ENCODE measurements around the gene CHIC2. TPM values are rescaled to one million over a fixed set of nuclear protein-coding genes. Genes with fewer than 3 reads are reported as not detected.

The CHIC2 gene
- polyA plus RNA-seq, 3 donors, result 23.1 to 83.3 (median 73.4) TPM

GRCh38 chr4:54006755-54007154 is 57.6 kb downstream of the CHIC2 start:
- Histone ChIP-seq H3K79me2 (ENCODE audit: insufficient read depth, low read length) (no peaks in the 10 kb centered on the region), H4K20me1 (ENCODE audit: insufficient read depth, low read length) (peaks cover 31% of the 10 kb centered on the region), H3K9me3 (replicated peaks in 1 of 2; ENCODE audit: control insufficient read depth in 1 of 2, insufficient read depth in 1 of 2, low read length in 2 of 2) (no peaks in the 10 kb centered on the region), H3K4me3 (replicated peaks in 1 of 3; ENCODE audit: low read depth in 2 of 3, low read length in 3 of 3) (no peak overlapping the region), H3K36me3 (replicated peaks in 1 of 2; ENCODE audit: control insufficient read depth in 1 of 2, insufficient read depth in 2 of 2, low read length in 2 of 2) (peaks cover 20 to 68% of the 10 kb centered on the region in 2 donors), H3K9ac (ENCODE audit: insufficient read depth, low read length, poor library complexity, severe bottlenecking) (no peak overlapping the region), H3K4me1 (ENCODE audit: control insufficient read depth in 1 of 2, insufficient read depth in 2 of 2, low read length in 2 of 2) (no peaks in the 10 kb centered on the region), H3K4me2 (replicated peaks; ENCODE audit: extremely low read depth, low read length, poor library complexity, severe bottlenecking) (no peak overlapping the region), H2AFZ (ENCODE audit: insufficient read depth, low read depth, low read length, poor library complexity, severe bottlenecking) (no peak overlapping the region), H3K27ac (ENCODE audit: low read depth in 1 of 2, low read length in 2 of 2) (peak overlapping the region in 1 of 2 donors; percentile 42), H3K27me3 (ENCODE audit: control insufficient read depth in 2 of 2, insufficient read depth in 2 of 2, low read length in 2 of 2) (no peaks in the 10 kb centered on the region)
- no CpG with 5 or more reads among the region's 2 CpGs for WGBS (ENCODE audit: insufficient coverage)
- Mint-ChIP-seq H3K27ac (peak overlapping the region in 4 of 7 donors; percentile 43 to 77 (median 68)), H3K9me3 (no peaks in the 10 kb centered on the region), H3K27me3 (ENCODE audit: low read depth in 3 of 3) (no peaks in the 10 kb centered on the region), H3K36me3 (peaks cover 22 to 29% of the 10 kb centered on the region in 2 donors), H3K4me1 (peaks cover 4% of the 10 kb centered on the region), H3K4me3 (no peak overlapping the region)
- intact Hi-C loops (cut with micrococcal nuclease), result no loop called here
- no peak for DNase-seq
- TF ChIP-seq, protein P1, sequence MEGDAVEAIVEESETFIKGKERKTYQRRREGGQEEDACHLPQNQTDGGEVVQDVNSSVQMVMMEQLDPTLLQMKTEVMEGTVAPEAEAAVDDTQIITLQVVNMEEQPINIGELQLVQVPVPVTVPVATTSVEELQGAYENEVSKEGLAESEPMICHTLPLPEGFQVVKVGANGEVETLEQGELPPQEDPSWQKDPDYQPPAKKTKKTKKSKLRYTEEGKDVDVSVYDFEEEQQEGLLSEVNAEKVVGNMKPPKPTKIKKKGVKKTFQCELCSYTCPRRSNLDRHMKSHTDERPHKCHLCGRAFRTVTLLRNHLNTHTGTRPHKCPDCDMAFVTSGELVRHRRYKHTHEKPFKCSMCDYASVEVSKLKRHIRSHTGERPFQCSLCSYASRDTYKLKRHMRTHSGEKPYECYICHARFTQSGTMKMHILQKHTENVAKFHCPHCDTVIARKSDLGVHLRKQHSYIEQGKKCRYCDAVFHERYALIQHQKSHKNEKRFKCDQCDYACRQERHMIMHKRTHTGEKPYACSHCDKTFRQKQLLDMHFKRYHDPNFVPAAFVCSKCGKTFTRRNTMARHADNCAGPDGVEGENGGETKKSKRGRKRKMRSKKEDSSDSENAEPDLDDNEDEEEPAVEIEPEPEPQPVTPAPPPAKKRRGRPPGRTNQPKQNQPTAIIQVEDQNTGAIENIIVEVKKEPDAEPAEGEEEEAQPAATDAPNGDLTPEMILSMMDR (IDR thresholded peaks at IDR 0.05), result no peak

DNA sequence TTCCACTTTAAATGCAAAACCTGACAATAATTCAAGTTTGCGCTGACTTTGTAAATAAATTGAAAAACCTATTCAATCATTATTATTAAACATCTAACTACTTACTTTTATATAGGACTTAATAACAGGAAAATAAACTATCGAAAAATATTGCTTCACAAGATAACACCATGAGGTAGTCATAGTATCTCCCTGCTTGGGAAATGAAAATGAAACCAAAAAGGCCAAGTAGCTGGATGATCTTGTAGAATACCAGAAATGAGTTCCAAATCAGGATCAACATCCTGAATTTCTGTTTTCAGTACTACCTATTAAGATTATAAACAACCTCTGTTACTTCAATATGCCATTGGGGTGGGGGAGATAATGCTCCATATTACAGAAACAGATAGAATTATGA is 58.9 kb downstream of the CHIC2 start:
- H3K9me3 ChIP-seq (replicated peaks in 1 of 2; ENCODE audit: control insufficient read depth in 1 of 2, insufficient read depth in 1 of 2, low read length in 2 of 2), result no peaks in the 10 kb centered on the region
- Mint-ChIP-seq H3K4me1 (peaks cover 4% of the 10 kb centered on the region), H3K27me3 (ENCODE audit: low read depth in 3 of 3) (no peaks in the 10 kb centered on the region), H3K4me3 (no peak overlapping the region), H3K36me3 (peaks cover 24 to 36% of the 10 kb centered on the region in 2 donors), H3K9me3 (no peaks in the 10 kb centered on the region), H3K27ac (peak overlapping the region in 3 of 7 donors; percentile 38 to 82 (median 60))
- H3K79me2 ChIP-seq (ENCODE audit: insufficient read depth, low read length), result no peaks in the 10 kb centered on the region
- intact Hi-C loops (cut with micrococcal nuclease), result no loop called here
- H3K9ac ChIP-seq (ENCODE audit: insufficient read depth, low read length, poor library complexity, severe bottlenecking), result no peak overlapping the region
- DNase-seq, result peak in 2 of 3 donors; percentile 20 to 21
- H2AFZ ChIP-seq (ENCODE audit: insufficient read depth, low read depth, low read length, poor library complexity, severe bottlenecking), result no peak overlapping the region
- TF ChIP-seq, protein P1 (IDR thresholded peaks at IDR 0.05), result no peak
- no peak overlapping the region for H3K4me2 ChIP-seq (replicated peaks; ENCODE audit: extremely low read depth, low read length, poor library complexity, severe bottlenecking)
- no CpG with 5 or more reads among the region's 2 CpGs for WGBS (ENCODE audit: insufficient coverage)
- H3K36me3 ChIP-seq (replicated peaks in 1 of 2; ENCODE audit: control insufficient read depth in 1 of 2, insufficient read depth in 2 of 2, low read length in 2 of 2), result peaks cover 15 to 68% of the 10 kb centered on the region in 2 donors
- H3K27ac ChIP-seq (ENCODE audit: low read depth in 1 of 2, low read length in 2 of 2), result peak overlapping the region in 1 of 2 donors; percentile 55
- H3K4me1 ChIP-seq (ENCODE audit: control insufficient read depth in 1 of 2, insufficient read depth in 2 of 2, low read length in 2 of 2), result no peaks in the 10 kb centered on the region
- no peaks in the 10 kb centered on the region for H3K27me3 ChIP-seq (ENCODE audit: control insufficient read depth in 2 of 2, insufficient read depth in 2 of 2, low read length in 2 of 2)
- H4K20me1 ChIP-seq (ENCODE audit: insufficient read depth, low read length), result peaks cover 25% of the 10 kb centered on the region
- no peak overlapping the region for H3K4me3 ChIP-seq (replicated peaks in 1 of 3; ENCODE audit: low read depth in 2 of 3, low read length in 3 of 3)

Data from CD14-positive monocyte (primary cell).